HepG2 (cell line): ENCODE measurements around the gene KDM3B. TPM values are rescaled to one million over a fixed set of nuclear protein-coding genes. Genes with fewer than 3 reads are reported as not detected.
A peak's percentile ranks its signal among the peaks of the same experiment; 100 is the strongest.

Experiments used
- ETV5 ChIP-seq: IDR thresholded peaks from 2 replicates; pipeline ENCODE4 v1.6.1; 2018; ENCODE audit warnings: missing biosample characterization, missing genetic modification reagents, inconsistent platforms, borderline replicate concordance
- KMT2A ChIP-seq: sonication (generic); formaldehyde crosslinking; IDR thresholded peaks from 2 replicates; pipeline ENCODE4 v1.4.0; 2020; ENCODE audit warnings: missing genetic modification reagents
- MBNL3 ChIP-seq: fragments of 250-450 bp; sonication (Bioruptor Pico); conservative IDR thresholded peaks from 2 replicates; pipeline ENCODE4 v1.8.0; 2022; ENCODE audit warnings: mild to moderate bottlenecking, inconsistent platforms
- NFAT5 ChIP-seq: sonication (generic); formaldehyde crosslinking; IDR thresholded peaks from 2 replicates; pipeline ENCODE4 v1.4.0; 2020; ENCODE audit warnings: missing genetic modification reagents
- TEAD3 ChIP-seq: optimal IDR thresholded peaks from 2 replicates; pipeline ENCODE3; 2016; ENCODE audit warnings: borderline replicate concordance
- ZHX2 ChIP-seq, 2 experiments: sonication (generic) in 1 of 2; formaldehyde crosslinking in 1 of 2; IDR thresholded peaks; 2 replicates each; pipeline versions ENCODE4 v1.6.1 to v1.9.0; 2014 to 2022; ENCODE audit warnings: antibody characterized with exemption in 1 of 2, borderline replicate concordance in 1 of 2, inconsistent platforms in 1 of 2, low read depth in 1 of 2, missing genetic modification reagents in 1 of 2
- ZNF556 ChIP-seq: sonication (generic); formaldehyde crosslinking; IDR thresholded peaks from 2 replicates; pipeline ENCODE4 v1.4.0; 2020; ENCODE audit warnings: mild to moderate bottlenecking, missing genetic modification reagents, borderline replicate concordance
- polyA plus RNA-seq, 8 experiments: library from polyadenylated mRNA; depleted of rRNA in 3 of 8; stranded (reverse) in 7 of 8; unstranded in 1 of 8; fragments of >200 nt; fragmentation: Illumina TruSeq in 4 of 8; extraction: Trizol in 4 of 8; gene quantifications; 2 replicates each; pipeline versions ENCODE4 v1.2.1 to v1.2.3, GENCODE V29; 2011 to 2016; ENCODE audit warnings: low read depth in 4 of 8, missing spikeins in 1 of 8, mixed read lengths in 1 of 8; ENCODE audit not compliant: insufficient read depth in 1 of 8
- total RNA-seq, 5 experiments: library from RNA; depleted of rRNA; stranded (reverse); fragments of >200 nt; fragmentation: Illumina TruSeq; extraction: Trizol; gene quantifications; 2 replicates each; pipeline ENCODE4 v1.2.3, GENCODE V29; 2016; ENCODE audit warnings: low read depth in 1 of 5

KDM3B gene
- total and polyA plus RNA-seq, 2 of the 13 experiments (the other 11 are each of a cell fraction or from before 2014, with no cell fraction given): 19.7 to 34.3 TPM

GRCh38 chr5:138339091-138339456 is 13.4 kb upstream of the KDM3B start (continued):
- TF ChIP-seq NFAT5 (no peak), ZNF556 (no peak), KMT2A (no peak), ZHX2 (IDR thresholded peaks at IDR 0.05; ENCODE audit: low read depth) (no peak), ZHX2 (CRISPR knock-in tag; IDR thresholded peaks at IDR 0.05; ENCODE audit: borderline replicate concordance) (no peak), ETV5 (CRISPR knock-in tag) (0 out of 2 replicates have a peak, but pooled peaks have one; percentile 15), TEAD3 (CRISPR knock-in tag) (no peak), MBNL3 (CRISPR knock-in tag) (no peak)
